ENCODE measurements around the gene EPS8L2. TPM values are rescaled to one million over a fixed set of nuclear protein-coding genes. Genes with fewer than 3 reads are reported as not detected.

EPS8L2 gene
- total RNA-seq, 1 donor from 2014 or later, result 2.6 TPM

GRCh38 chr11:665704-666281 lies 40.2 kb upstream of the EPS8L2 start:
- H3K4me1 Mint-ChIP-seq, result peaks cover 5% of the 10 kb centered on the region
- peaks cover 5% of the 10 kb centered on the region for H3K36me3 Mint-ChIP-seq (ENCODE audit: low read depth)
- H3K4me3 Mint-ChIP-seq, result no peak overlapping the region
- TF ChIP-seq CTCF (conservative IDR thresholded peaks at IDR 0.05), result no peak
- no peak for DNase-seq (ENCODE audit: low read depth, low spot score)
- no peaks in the 10 kb centered on the region for H3K27me3 Mint-ChIP-seq (ENCODE audit: low read depth)
- H3K9me3 Mint-ChIP-seq, result no peaks in the 10 kb centered on the region
- no peak overlapping the region for H3K27ac Mint-ChIP-seq (ENCODE audit: unreplicated experiment)

GRCh38 chr11:673866-674265 lies 32.2 kb upstream of the EPS8L2 start:
- Mint-ChIP-seq H3K36me3 (ENCODE audit: low read depth) (peaks cover 16% of the 10 kb centered on the region), H3K27ac (ENCODE audit: unreplicated experiment) (no peak overlapping the region), H3K9me3 (no peaks in the 10 kb centered on the region), H3K27me3 (ENCODE audit: low read depth) (no peaks in the 10 kb centered on the region), H3K4me3 (no peak overlapping the region), H3K4me1 (no peaks in the 10 kb centered on the region)
- no peak for DNase-seq (ENCODE audit: low read depth, low spot score)
- no peak for TF ChIP-seq CTCF (conservative IDR thresholded peaks at IDR 0.05)

- Mint-ChIP-seq H3K9me3 (no peaks in the 10 kb centered on the region), H3K36me3 (ENCODE audit: low read depth) (peaks cover 16% of the 10 kb centered on the region), H3K4me1 (no peaks in the 10 kb centered on the region), H3K4me3 (no peak overlapping the region), H3K27ac (ENCODE audit: unreplicated experiment) (no peak overlapping the region), H3K27me3 (ENCODE audit: low read depth) (no peaks in the 10 kb centered on the region)
- no peak for DNase-seq (ENCODE audit: low read depth, low spot score)
- no peak for TF ChIP-seq CTCF (conservative IDR thresholded peaks at IDR 0.05)
Observed at GRCh38 chr11:674406-674805, 31.6 kb upstream of the EPS8L2 start.

- H3K4me3 Mint-ChIP-seq, result no peak overlapping the region
- no peaks in the 10 kb centered on the region for H3K27me3 Mint-ChIP-seq (ENCODE audit: low read depth)
- DNase-seq (ENCODE audit: low read depth, low spot score), result no peak
- no peak for TF ChIP-seq CTCF (conservative IDR thresholded peaks at IDR 0.05)
- no peaks in the 10 kb centered on the region for H3K9me3 Mint-ChIP-seq
- H3K27ac Mint-ChIP-seq (ENCODE audit: unreplicated experiment), result peak overlapping the region; percentile 57
- H3K36me3 Mint-ChIP-seq (ENCODE audit: low read depth), result peaks cover 22% of the 10 kb centered on the region
- H3K4me1 Mint-ChIP-seq, result no peaks in the 10 kb centered on the region
Observed at GRCh38 chr11:678297-678696, 27.7 kb upstream of the EPS8L2 start.

GRCh38 chr11:679271-680207 lies 26.5 kb upstream of the EPS8L2 start:
- H3K36me3 Mint-ChIP-seq (ENCODE audit: low read depth), result peaks cover 25% of the 10 kb centered on the region
- no peak for DNase-seq (ENCODE audit: low read depth, low spot score)
- no peaks in the 10 kb centered on the region for H3K27me3 Mint-ChIP-seq (ENCODE audit: low read depth)
- no peak overlapping the region for H3K4me3 Mint-ChIP-seq
- H3K27ac Mint-ChIP-seq (ENCODE audit: unreplicated experiment), result no peak overlapping the region
- no peak for TF ChIP-seq CTCF (conservative IDR thresholded peaks at IDR 0.05)
- H3K9me3 Mint-ChIP-seq, result no peaks in the 10 kb centered on the region
- no peaks in the 10 kb centered on the region for H3K4me1 Mint-ChIP-seq
